ENCODE data around the gene TMEM225B.

DNA sequence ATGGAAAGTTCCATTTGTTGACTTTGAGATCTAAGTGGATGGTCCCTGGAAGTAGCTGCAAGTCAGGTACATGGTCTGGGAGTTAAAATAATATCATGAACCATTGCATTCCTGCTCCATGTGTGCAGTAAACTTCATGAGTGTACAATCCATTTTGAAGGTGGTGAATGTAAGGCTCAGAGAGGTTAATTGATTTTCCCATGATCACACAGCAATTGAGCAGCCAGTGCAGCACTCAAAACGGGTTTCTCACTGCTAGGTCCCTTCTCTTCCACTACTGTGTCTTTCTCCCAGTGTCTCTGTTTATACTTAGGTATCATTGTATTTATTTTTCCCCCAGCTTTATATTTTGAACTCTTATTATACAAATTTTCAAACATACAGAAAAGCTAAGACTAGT lies 28.6 kb downstream of the TMEM225B start:
- TF ChIP-seq, protein P1, sequence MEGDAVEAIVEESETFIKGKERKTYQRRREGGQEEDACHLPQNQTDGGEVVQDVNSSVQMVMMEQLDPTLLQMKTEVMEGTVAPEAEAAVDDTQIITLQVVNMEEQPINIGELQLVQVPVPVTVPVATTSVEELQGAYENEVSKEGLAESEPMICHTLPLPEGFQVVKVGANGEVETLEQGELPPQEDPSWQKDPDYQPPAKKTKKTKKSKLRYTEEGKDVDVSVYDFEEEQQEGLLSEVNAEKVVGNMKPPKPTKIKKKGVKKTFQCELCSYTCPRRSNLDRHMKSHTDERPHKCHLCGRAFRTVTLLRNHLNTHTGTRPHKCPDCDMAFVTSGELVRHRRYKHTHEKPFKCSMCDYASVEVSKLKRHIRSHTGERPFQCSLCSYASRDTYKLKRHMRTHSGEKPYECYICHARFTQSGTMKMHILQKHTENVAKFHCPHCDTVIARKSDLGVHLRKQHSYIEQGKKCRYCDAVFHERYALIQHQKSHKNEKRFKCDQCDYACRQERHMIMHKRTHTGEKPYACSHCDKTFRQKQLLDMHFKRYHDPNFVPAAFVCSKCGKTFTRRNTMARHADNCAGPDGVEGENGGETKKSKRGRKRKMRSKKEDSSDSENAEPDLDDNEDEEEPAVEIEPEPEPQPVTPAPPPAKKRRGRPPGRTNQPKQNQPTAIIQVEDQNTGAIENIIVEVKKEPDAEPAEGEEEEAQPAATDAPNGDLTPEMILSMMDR (IDR thresholded peaks at IDR 0.05), result no peak
- no peak for TF ChIP-seq EZH2 (IDR thresholded peaks at IDR 0.05; ENCODE audit: borderline replicate concordance, insufficient read depth, low read depth, low read length, poor library complexity, severe bottlenecking)

Measured in B cell (primary cell).